HG03095 (cell line): Measurements from ENCODE around the gene PELI1.

Experiments
- ATAC-seq: cut with Tn5 transposase; IDR thresholded peaks from one replicate; pipeline ENCODE4 v1.9.1; 2021; ENCODE audit warnings: moderate library complexity; ENCODE audit not compliant: unreplicated experiment

The PELI1 gene, protein sequence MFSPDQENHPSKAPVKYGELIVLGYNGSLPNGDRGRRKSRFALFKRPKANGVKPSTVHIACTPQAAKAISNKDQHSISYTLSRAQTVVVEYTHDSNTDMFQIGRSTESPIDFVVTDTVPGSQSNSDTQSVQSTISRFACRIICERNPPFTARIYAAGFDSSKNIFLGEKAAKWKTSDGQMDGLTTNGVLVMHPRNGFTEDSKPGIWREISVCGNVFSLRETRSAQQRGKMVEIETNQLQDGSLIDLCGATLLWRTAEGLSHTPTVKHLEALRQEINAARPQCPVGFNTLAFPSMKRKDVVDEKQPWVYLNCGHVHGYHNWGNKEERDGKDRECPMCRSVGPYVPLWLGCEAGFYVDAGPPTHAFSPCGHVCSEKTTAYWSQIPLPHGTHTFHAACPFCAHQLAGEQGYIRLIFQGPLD

DNA sequence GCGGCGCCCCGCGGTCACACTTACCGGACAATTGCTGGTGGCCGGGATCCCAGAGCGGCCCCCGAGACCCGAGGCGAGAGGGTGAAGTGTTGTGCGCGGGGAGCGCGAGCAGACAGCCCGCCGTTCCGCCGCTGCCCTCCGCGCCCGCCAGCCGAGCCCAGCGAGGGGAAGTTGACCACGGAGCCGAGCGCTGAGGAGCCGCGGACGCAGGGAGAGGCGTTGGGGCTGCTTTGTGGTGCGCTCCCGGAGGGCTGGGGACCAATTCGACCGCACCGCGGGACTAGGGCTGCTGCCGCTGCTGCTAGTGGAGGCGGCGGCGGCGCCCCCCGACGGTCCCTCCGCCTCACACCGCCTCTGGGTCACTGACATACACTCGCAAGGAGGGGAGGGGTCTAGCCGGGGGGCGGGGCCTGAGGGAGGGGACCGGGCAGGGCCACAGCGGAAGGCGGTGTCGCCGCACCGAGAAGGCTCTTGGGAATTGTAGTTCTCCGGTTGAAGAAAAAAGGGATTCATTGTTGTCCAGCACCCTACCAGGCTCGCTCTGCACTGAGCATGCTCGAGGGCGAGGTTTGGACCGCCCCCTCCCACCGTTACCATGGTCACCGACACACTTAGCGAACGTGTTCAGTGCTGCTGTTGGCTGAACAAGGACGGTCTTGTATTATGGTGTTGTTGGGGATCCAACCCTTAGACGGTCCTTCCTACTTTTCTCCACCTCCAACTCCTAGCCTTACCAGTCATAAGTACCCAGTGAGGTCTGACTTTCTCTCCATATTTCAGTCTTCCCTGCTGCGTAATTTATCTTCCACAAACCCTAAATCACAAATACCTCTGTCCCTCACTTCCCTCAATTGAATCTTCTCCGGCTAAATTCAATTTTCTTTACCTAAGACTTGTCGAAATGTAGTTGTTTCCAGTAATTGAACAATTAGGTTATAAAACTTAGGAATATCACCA lies at the start of gene PELI1:
TSS of gene PELI1 (minus strand) at position 364 of the 957 bp plus-strand sequence. CDS start 36,110 bp downstream, outside the sequence.
- peak; percentile 80 for ATAC-seq

DNA sequence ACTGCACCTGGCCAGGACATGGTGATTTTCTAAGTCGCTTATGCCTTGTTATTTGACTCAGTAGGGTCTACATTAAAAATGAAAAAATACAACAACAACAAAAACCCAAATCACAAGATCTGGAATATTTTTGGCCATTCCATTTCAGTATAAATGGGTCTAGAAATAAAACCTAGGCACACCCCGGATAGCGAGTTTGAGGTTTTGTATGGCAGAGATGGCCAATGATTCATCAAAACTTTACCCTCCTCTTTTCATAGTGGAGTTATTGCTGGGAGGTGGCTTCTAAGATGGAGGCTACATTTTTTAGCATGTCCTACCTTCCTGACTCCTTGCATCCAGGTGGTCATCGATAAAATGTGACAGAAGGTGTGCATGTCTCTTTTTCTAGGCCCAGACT lies 49.3 kb upstream of the PELI1 start:
- no peak for ATAC-seq

DNA sequence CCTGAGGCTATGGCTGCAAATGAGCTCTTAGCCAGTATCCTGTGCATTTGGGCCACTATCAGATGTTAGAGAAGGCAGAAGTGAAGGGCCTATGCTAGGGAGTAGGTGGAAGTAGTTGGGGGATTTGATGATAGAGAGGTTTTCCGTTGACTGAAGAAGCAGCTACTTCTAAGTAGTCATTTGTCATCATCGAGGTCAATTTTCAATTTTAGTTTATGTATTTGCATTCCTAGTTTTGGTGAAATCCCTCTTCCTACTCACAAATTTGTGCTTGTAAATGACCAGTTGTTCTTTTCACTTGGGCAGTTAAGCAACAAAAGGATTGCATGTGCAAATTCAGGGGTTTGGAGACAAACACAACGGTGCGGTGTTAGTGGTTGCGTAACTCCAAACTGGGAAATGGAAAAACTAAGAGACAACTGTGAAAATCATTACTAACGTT lies 48.5 kb upstream of the PELI1 start:
- ATAC-seq = no peak

DNA sequence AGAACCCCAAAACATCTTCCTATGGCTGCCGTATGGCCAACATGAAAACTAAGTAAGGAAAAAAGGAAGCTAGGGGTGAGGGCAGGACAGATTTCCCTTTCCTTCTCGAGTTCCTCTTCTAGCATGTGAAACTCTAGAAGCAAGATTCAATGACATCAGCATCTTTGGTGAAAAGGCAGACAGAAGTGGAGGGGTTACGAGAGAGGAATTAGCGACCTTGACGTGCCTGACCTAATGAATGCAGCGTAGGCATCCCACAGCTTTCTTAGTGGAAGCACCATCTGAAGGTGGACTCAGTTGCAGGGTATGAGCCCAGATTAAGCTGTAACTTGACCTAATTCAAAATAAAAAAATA lies 47.9 kb upstream of the PELI1 start:
- ATAC-seq = no peak

DNA sequence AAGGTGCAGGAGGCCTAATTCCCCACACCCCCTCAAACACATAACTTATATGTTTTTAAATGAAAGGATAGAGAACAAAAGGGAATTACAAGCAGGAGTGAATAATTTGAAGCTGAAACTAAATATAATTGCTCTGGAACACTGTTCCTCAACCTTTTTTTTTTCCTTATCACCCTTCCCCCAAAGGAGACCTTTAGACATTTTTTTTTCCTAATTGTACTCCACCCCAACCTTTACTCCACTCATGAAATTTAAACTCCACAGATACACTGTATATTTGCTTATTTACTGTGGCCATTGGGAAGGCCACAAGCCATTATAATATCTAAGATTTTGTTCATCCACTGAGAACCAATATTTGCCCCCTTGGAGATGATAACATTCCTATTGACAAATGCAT lies 45.4 kb upstream of the PELI1 start:
- ATAC-seq = no peak

DNA sequence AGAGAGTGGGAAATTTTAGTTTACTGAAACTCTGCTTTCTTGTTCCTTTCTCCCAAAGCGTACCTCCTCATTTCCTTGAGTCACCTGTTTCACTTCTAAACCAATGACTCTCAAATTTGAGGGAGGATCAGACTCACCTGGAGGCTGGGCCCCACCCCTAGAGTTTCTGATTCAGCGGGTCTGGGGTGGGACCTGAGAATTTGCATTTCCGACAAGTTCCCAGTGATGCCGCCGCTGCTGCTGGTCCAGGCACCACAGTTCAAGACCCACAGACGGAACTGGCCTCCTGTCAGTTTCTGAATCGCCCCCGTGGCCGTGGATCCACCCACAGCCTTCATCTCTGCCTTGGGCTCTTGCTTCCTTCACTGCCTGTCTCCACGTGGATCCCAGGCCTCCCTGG lies 44.9 kb upstream of the PELI1 start:
- ATAC-seq = no peak

DNA sequence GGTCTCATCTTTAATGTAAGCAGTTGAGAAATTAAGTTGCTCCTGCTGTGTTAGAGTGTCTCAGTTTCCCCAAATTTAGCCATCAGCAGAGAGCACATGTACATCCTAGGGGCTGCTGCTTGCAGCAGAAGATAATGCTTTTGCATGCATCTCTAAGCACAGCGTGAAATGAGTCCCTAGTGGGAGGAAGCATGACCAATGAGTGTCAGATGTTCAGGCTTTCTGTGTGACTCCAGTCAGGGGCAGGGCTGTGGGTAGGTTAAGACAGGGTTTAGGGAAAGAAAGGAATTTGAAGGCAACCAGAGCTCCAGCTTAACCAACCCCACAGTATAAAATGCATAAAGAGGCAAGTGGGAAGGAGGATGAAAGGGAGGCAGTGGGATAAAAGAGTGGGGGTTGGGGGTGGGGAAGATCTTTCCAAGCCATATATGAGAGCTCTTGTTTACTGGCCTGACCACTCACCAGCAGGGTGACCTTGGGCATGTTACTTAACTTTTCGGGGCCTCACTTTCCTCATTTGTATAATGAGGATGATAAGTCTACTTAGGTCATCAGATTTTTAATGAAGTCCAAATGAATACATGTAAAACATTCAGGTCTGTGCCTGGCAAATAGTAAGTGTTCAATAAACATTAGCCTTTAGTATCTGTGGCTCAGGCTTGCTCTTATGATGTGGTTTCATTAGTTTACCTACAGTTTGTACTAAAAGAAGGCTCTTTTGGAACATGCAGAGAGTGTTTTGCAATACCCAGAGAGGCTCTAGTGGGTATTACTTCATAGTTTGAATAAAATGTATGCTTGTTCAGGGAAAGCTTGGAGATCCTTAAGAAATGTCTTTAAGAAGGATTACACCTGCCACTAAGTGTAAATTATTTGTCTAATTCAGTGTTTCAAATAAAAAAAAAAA lies 42.7 kb upstream of the PELI1 start:
- ATAC-seq = no peak

DNA sequence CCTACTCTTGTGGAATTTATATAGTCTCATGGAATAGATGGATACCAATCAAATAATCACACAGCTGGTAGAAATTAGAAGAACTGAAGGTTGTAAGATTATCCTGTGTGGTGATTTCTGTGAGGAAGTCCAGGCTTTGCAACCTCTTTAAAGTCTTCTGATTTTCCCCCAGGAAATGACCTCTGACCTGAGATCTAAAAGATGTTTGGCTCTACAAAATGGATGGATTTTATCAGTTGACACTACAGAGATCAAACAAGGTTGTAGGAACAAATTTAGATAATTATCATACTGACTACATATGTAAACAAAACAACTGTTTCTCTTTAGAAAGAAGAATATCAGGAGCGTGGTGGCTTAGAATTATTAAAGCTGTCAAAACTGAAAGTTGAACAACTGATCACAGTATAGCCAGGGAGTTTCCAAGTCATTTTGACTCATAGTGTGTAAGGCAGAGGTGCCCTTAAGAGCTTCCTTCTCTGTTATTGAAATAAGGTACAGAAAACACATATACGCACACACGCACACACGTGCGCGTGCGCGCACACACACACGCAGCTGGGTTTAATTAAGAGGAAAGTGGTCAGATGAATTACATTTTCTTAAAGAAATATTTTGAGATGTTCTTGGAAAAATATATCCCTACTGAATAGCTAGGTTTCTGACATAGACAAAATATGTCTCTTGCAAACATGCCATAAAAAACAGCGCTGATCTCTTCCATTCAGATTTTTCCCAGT lies 35.5 kb upstream of the PELI1 start:
- ATAC-seq = peak; percentile 84

DNA sequence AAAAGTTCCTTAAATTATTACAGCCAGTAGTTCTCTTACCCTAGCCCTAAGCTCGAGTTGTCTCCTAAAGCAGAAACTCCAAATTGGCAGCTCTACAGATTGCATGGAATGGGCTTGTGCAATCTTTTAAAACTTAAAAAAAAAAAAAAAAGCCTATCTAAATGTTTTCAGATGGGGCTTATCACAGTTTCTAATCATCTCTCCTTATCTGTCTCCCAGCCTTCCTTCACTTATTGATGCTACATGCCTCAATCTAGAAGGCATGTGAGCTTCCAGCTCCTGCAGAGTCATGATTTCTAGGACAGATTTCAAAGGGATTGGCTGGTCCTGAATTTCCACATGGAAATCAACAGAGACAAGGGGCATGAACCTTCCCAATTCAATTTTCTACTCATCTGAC lies 33.1 kb upstream of the PELI1 start:
- no peak for ATAC-seq

DNA sequence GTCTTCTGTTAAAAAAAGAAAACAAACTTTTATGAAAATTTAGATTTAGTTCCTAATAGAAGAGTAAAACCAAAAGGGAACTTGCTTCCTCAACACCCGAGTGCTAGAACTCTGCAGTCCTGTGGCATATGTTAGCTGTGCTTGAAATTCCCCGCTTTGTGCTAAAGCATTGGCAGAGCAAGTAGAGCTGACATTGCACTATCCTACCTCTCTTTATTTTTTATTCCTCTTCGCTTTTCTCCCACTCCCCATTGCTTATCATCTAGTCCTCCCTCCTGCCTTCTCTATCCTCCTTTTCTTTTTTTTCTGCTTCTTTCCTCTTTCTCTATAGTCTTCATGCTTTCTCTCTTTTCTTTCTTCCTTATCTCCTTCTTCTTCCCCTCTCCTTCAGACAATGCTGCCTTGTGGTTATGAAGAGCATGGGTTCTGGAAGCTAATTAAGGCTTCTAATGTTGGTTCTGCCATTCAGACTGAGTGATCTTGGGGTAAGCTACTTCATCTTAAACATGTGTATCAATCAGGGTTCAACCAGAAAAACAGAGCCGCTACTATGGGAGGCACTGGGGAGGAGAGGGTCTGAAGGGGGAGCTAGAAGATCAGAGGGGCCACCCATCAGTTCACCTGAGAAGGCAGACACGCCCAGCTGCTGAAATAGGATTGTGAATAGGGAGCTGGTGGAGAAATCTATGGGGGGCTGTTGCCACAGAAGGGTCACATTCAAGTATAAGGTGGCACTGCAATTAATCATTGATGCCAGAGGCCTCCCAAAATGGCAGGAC lies 31.4 kb upstream of the PELI1 start:
- ATAC-seq = no peak

DNA sequence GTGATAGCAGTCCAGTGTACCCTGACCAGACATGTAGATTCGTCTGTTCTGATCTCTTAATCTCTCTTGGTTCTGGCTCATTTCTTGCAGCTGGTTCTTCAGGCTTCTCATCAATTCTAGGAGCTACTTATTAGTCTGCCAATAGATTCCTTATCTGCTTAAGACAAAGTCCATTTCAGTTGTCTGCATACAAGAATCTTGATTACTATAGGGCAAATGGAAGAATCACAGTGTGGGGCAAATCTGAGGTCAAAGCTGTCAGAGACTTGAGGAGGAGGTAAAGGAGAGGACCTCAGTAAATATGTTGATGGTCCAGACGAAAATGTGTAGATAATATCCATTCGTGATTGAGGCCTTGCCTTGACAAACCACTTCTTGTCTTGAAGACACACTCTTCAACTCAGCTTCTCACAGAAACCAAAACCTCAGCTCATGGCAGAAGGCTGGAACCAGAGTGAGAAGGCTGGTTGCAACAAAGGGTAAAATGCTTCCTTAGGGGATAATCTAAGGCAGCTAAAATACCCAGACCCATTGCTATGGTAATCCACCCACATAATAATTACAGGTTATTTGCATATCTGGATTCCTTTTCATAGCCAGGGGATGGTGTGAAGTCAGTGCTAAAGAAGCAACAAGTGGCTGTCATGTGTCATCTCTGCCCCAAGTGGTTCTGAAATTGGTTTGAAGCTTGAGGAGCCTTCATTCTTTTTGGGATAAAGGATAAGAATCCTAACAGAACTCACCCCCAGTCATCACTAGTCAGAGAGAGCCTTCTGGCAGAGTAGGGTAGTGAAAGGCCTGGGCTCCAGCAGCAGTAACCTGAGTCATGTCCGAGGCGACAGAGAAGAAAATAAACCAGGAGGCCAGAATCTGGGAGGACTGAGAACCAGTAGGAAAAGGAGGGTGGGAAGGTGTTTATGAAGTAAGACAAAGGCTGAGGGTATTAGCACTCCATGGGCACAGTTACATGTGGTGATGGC lies 29.2 kb upstream of the PELI1 start:
- ATAC-seq = no peak

DNA sequence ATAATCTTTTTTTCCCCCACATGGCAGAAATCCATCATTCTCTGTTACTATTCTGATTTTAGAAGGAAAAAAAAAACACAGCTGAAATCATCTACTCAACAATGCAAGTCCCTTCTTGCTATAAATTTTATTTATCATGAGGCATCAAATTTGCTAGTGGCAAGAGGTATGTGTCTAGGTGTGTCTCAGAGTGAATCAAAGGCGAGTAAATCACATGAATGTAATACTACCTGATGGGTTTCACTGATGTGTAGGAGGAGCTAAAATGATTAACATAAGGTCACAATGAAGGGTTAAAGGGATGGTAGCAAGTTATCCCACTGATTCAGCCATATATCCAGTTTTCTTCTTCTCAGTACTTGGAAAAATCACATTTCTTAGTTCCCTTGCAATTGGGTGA lies 24.5 kb upstream of the PELI1 start:
- ATAC-seq = no peak

DNA sequence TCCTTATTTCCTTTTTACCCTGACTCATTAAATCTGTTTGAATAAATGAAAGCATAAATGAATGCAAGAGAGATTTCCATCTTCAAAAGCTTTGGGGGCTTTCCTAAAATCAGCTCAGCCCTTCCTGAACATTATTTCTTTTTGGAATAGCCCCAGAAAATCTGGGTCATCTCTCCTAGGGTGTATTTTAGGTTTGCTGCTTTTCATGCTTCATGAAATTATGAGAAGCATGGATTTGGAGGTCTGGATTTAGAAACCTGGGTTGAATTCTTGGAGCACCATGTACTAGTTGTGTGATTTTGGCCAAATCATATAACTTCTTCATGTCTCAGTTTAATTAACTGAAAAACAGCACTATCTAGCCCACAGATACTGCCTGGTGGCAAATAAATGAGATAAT lies 24.0 kb upstream of the PELI1 start:
- ATAC-seq = no peak

DNA sequence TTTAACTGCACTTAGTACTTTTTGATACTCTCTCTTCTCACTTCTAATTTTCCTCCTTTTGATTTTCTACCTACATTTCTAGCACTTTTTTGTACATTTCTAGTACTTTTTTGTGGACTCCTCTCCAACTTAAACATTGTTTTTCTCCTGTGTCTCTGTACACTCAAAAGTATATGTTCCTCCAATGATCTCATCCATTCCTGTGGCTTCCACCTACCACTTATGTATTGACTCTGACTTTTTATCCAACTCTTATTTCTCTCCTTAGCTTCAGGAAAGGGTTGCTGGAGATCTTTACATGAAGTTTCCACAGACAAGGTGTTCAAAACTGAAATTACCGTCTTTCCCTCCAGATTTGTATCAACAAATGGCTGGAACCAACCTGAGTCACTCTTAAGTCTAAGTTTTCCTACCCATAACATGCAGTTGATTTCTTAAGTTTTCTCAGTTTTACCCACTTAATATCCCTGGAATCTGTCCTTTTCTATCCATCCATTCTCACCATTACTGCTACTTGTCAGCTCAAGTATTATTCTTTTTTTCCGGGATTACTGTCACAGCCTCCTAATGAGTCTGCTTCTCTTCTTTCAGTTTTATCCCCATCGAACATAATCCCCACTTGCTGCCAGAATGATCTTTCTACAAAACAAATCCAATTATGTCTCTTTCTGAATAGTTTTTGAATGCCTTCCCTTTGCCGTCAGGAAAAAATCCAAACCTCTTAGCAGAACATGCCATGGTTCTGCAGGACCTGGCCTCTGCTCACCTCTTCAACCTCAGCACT lies 22.6 kb upstream of the PELI1 start:
- no peak for ATAC-seq

DNA sequence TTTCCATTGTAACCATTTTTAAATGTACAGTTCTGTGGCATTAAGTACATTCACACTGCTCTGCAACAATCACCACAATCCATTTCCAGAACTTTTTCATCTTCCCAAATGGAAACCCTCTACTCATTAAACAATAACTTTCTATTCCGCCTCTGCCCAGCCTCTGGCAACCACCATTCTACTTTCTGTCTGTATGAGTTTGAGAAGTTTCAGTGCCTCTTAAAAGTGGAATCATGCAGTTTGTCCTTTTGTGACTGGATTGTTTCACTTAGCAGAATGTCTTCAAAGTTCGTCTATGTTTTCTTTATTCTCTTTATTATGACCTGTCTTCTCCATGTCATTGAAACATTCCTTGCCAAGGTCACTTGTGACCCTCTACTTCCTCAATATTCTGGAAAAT lies 22.0 kb upstream of the PELI1 start:
- no peak for ATAC-seq

DNA sequence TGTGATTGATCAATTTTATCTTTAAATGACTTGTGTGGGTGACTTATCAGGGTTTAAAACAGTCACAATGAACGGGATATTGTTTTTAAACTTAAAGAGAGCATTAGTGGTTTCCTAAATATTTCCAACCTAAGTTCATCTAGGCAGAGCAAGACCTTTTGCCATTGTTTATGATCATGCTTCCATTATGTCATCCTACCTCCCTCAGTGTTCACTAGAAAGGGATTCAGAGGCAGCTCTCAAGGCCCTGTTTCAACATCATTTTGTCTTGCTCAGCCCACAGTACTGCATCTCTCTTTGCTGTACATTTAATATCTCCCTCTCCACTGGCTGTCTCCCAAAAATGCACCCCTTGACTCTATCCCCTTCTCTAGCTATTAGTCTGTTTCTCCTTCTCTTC lies 21.5 kb upstream of the PELI1 start:
- ATAC-seq = no peak

DNA sequence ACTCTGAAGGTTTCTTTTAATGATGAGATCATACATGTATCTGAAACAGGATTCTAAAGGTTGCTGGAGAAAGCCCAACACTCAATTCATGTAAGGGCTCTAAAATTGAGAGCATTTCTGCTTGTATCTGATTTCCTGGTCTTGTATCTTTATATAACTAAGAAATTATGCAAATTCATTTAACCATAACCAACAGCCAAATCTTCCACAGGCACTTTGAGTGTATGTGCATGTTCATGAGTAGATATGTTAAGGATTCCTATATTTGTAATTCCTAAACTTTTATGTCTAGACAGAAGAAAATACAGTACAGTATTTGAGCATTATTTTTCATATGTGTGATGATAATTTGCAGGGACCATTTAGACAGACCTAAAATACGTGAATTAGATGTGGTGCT lies 20.4 kb upstream of the PELI1 start:
- no peak for ATAC-seq

DNA sequence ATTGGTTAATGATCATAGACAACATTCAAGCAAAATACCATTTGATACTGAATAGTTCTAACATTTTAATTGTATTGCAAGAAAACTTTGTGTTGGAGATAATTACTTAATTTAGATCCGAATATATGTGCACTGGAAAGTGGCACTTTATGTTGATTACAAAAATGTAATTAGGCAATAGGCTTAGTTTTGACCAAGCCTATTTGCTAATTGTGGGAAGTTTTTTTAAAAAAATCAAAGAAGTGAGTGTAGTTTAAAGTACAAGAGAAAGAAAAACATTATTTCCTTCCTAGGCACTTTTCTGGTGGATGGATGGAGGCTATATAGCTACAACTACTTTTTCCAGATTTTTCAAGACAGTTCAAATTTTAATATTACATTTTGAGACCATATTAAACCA lies 18.3 kb upstream of the PELI1 start:
- no peak for ATAC-seq
